Activated B cell treated with CpG ODN at 0.5 μM for 24 hours (primary cell): ENCODE data around the gene TMEM144. TPM values are rescaled to one million over a fixed set of nuclear protein-coding genes. Genes with fewer than 3 reads are reported as not detected.

ENCODE experiments used
- ATAC-seq: fragments of 200-7000 bp; cut with Tn5 transposase; one replicate; pipeline ENCODE4 v1.10.0; 2021; ENCODE audit warnings: low read depth, mild to moderate bottlenecking, moderate library complexity
- CTCF ChIA-PET: fragments of 350-600 bp; sonication (Branson Sonifier 250); formaldehyde crosslinking; loops from one replicate; lab custom pipeline; 2021; ENCODE audit warnings: antibody characterized with exemption; lab: Charles Lee
- POLR2A ChIA-PET: fragments of 350-600 bp; sonication (Branson Sonifier 250); formaldehyde crosslinking; loops from one replicate; lab custom pipeline; 2021; ENCODE audit warnings: antibody characterized with exemption; lab: Charles Lee
- DNase-seq: peaks from one replicate; pipeline ENCODE4 v3.0.0; 2022
- H3K27ac Mint-ChIP-seq: one replicate; pipeline ENCODE4 v1.8.0; 2020; ENCODE audit warnings: mixed read lengths
- H3K27me3 Mint-ChIP-seq: one replicate; pipeline ENCODE4 v1.8.0; 2021; ENCODE audit warnings: mixed read lengths
- H3K36me3 Mint-ChIP-seq: one replicate; pipeline ENCODE4 v1.8.0; 2021; ENCODE audit warnings: low read depth, mixed read lengths
- H3K4me1 Mint-ChIP-seq: one replicate; pipeline ENCODE4 v1.8.0; 2021; ENCODE audit warnings: mixed read lengths
- H3K4me3 Mint-ChIP-seq: one replicate; pipeline ENCODE4 v1.8.0; 2020; ENCODE audit warnings: mild to moderate bottlenecking, mixed read lengths
- H3K9me3 Mint-ChIP-seq: one replicate; pipeline ENCODE4 v1.8.0; 2020; ENCODE audit warnings: mixed read lengths
- CTCF ChIP-seq: fragments of 200-600 bp; IDR thresholded peaks from one replicate; pipeline ENCODE4 v1.8.0; 2022; ENCODE audit warnings: antibody characterized with exemption, mild to moderate bottlenecking
- intact Hi-C: fragments of 100-400 bp; cut with micrococcal nuclease; formaldehyde crosslinking; loops from one replicate; pipeline ENCODE4 v1.15.1; 2024
- total RNA-seq: library from RNA; stranded (reverse); gene quantifications from 2 replicates; pipeline ENCODE4 v1.2.3, GENCODE V29; 2022

The TMEM144 gene
- total RNA-seq, 1 donor from 2014 or later, result not detected

GRCh38 chr4:158170691-158171561 lies 39.4 kb upstream of the TMEM144 start:
- ATAC-seq, result no peak
- POLR2A ChIA-PET, result no interaction called here
- Mint-ChIP-seq H3K4me1 (no peaks in the 10 kb centered on the region), H3K27me3 (peaks cover 20% of the 10 kb centered on the region), H3K36me3 (no peaks in the 10 kb centered on the region), H3K27ac (no peak overlapping the region), H3K4me3 (no peak overlapping the region), H3K9me3 (no peaks in the 10 kb centered on the region)
- no peak for TF ChIP-seq CTCF
- CTCF ChIA-PET, result no interaction called here
- intact Hi-C loops, result no loop called here
- no peak for DNase-seq

- no peak for TF ChIP-seq CTCF
- Mint-ChIP-seq H3K4me1 (no peaks in the 10 kb centered on the region), H3K36me3 (no peaks in the 10 kb centered on the region), H3K9me3 (no peaks in the 10 kb centered on the region), H3K4me3 (no peak within 1 kb of the TSS), H3K27me3 (peaks cover 22% of the 10 kb centered on the region), H3K27ac (no peak within 1 kb of the TSS)
- ChIA-PET CTCF (no interaction called here), POLR2A (no interaction called here)
- no peak for DNase-seq
- ATAC-seq, result no peak
- intact Hi-C loops, result no loop called here
Measured at GRCh38 chr4:158172261-158173258, 37.7 kb upstream of the TMEM144 start, which contains the start of gene GASK1B. Gene GASK1B (minus strand): TSS chr4:158173025. CDS start chr4:158171375, 1,650 bp downstream.

GRCh38 chr4:158176108-158176507 lies 34.2 kb upstream of the TMEM144 start:
- ATAC-seq (no peak), DNase-seq (no peak)
- TF ChIP-seq CTCF, result no peak
- CTCF ChIA-PET, result no interaction called here
- Mint-ChIP-seq H3K36me3 (no peaks in the 10 kb centered on the region), H3K4me1 (no peaks in the 10 kb centered on the region), H3K9me3 (no peaks in the 10 kb centered on the region), H3K4me3 (no peak overlapping the region), H3K27me3 (peaks cover 13% of the 10 kb centered on the region), H3K27ac (no peak overlapping the region)
- intact Hi-C loops, result no loop called here
- POLR2A ChIA-PET, result no interaction called here

- ChIA-PET POLR2A (no interaction called here), CTCF (no interaction called here)
- intact Hi-C loops, result no loop called here
- Mint-ChIP-seq H3K9me3 (no peaks in the 10 kb centered on the region), H3K27ac (no peak overlapping the region), H3K27me3 (peaks cover 10% of the 10 kb centered on the region), H3K36me3 (no peaks in the 10 kb centered on the region), H3K4me3 (no peak overlapping the region), H3K4me1 (no peaks in the 10 kb centered on the region)
- ATAC-seq (no peak), DNase-seq (no peak)
- no peak for TF ChIP-seq CTCF
Measured at GRCh38 chr4:158176776-158177175, 33.5 kb upstream of the TMEM144 start.

GRCh38 chr4:158179465-158179864 lies 30.8 kb upstream of the TMEM144 start:
- no peak overlapping the region for H3K27ac Mint-ChIP-seq
- DNase-seq (no peak), ATAC-seq (no peak)
- H3K4me3 Mint-ChIP-seq, result no peak overlapping the region
- intact Hi-C loops, result no loop called here
- H3K4me1 Mint-ChIP-seq, result no peaks in the 10 kb centered on the region
- H3K9me3 Mint-ChIP-seq, result no peaks in the 10 kb centered on the region
- H3K27me3 Mint-ChIP-seq, result peaks cover 2% of the 10 kb centered on the region
- CTCF ChIA-PET, result no interaction called here
- POLR2A ChIA-PET, result no interaction called here
- TF ChIP-seq CTCF, result no peak
- H3K36me3 Mint-ChIP-seq, result no peaks in the 10 kb centered on the region
